ENCODE data around the gene POMGNT1. TPM values are rescaled to one million over a fixed set of nuclear protein-coding genes. Genes with fewer than 3 reads are reported as not detected.

POMGNT1 gene
- total RNA-seq, 1 donor from 2014 or later = 55.7 TPM

DNA sequence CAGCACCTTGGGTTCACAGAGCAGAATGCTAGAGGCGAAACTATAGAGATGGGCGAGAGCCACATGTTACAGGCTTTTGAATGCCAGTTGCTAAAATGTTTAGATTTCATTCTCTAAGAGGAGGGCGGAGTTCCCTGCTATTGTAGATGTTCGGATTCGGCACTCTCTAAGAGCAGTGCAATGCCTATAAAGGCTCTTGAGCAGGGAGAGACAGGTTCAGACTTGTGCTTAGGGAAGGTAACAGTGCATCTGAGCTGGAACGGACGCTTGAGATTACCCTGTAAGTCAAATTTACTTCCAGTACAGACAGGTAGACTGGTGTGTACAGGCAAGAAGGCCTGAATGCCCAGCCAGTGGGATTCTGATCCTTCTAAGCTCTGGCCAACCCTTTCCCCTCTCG lies 20.2 kb upstream of the POMGNT1 start:
- TF ChIP-seq, protein P1, sequence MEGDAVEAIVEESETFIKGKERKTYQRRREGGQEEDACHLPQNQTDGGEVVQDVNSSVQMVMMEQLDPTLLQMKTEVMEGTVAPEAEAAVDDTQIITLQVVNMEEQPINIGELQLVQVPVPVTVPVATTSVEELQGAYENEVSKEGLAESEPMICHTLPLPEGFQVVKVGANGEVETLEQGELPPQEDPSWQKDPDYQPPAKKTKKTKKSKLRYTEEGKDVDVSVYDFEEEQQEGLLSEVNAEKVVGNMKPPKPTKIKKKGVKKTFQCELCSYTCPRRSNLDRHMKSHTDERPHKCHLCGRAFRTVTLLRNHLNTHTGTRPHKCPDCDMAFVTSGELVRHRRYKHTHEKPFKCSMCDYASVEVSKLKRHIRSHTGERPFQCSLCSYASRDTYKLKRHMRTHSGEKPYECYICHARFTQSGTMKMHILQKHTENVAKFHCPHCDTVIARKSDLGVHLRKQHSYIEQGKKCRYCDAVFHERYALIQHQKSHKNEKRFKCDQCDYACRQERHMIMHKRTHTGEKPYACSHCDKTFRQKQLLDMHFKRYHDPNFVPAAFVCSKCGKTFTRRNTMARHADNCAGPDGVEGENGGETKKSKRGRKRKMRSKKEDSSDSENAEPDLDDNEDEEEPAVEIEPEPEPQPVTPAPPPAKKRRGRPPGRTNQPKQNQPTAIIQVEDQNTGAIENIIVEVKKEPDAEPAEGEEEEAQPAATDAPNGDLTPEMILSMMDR (IDR thresholded peaks at IDR 0.05) = no peak
- TF ChIP-seq EZH2 (IDR thresholded peaks at IDR 0.05) = no peak
- TF ChIP-seq EZH2phosphoT487 (IDR thresholded peaks at IDR 0.05) = no peak
- H3K4me2 ChIP-seq = no peak overlapping the region
- H3K27me3 ChIP-seq = no peaks in the 10 kb centered on the region
- no peak overlapping the region for H3K27ac Mint-ChIP-seq
- no peaks in the 10 kb centered on the region for H4K20me1 ChIP-seq (ENCODE audit: low read depth)
- H3K4me3 Mint-ChIP-seq = no peak overlapping the region
- no peak overlapping the region for H3K27ac ChIP-seq
- H3K4me1 ChIP-seq = peaks cover 14% of the 10 kb centered on the region
- H3K9me3 Mint-ChIP-seq = no peaks in the 10 kb centered on the region
- peaks cover 7% of the 10 kb centered on the region for H3K27me3 Mint-ChIP-seq (ENCODE audit: insufficient read depth, low read depth)
- no peaks in the 10 kb centered on the region for H3K79me2 ChIP-seq (ENCODE audit: low read depth)
- no peak overlapping the region for H3K4me3 ChIP-seq
- no peaks in the 10 kb centered on the region for H3K36me3 ChIP-seq
- H3F3A ChIP-seq (ENCODE audit: low read depth) = peaks cover 25% of the 10 kb centered on the region
- DNase-seq (ENCODE audit: low spot score) = no peak
- H3K4me1 Mint-ChIP-seq = peaks cover 38% of the 10 kb centered on the region
- H3K9ac ChIP-seq = no peak overlapping the region
- H3K36me3 Mint-ChIP-seq = no peaks in the 10 kb centered on the region
- no peak overlapping the region for H2AFZ ChIP-seq (replicated peaks)
- H3K9me3 ChIP-seq (ENCODE audit: low read depth) = no peaks in the 10 kb centered on the region

DNA sequence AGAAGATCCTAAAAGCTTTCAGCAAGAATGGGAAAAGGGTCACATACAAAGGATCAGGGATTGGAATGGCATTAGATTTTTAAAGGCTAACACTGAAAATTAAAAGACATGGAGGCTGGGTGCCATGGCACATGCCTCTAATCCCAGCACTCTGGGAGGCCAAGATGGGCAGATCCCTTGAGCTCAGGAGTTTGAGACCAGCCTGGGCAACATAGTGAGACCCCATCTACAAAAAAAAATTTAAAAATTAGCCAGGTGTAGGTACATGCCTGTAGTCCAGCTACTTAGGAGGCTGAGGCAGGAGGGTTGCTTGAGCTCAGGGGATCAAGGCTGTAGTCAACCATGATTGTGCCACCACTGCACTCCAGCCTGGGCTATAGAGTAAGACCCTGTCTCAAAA lies 17.3 kb upstream of the POMGNT1 start:
- Histone ChIP-seq H2AFZ (replicated peaks) (no peak overlapping the region), H3K9me3 (ENCODE audit: low read depth) (no peaks in the 10 kb centered on the region), H3F3A (ENCODE audit: low read depth) (no peaks in the 10 kb centered on the region), H3K4me2 (no peak overlapping the region), H4K20me1 (ENCODE audit: low read depth) (no peaks in the 10 kb centered on the region), H3K27ac (no peak overlapping the region), H3K4me1 (no peaks in the 10 kb centered on the region), H3K9ac (no peak overlapping the region), H3K4me3 (no peak overlapping the region), H3K79me2 (ENCODE audit: low read depth) (no peaks in the 10 kb centered on the region), H3K36me3 (no peaks in the 10 kb centered on the region), H3K27me3 (no peaks in the 10 kb centered on the region)
- no peak for DNase-seq (ENCODE audit: low spot score)
- Mint-ChIP-seq H3K4me1 (peaks cover 8% of the 10 kb centered on the region), H3K27me3 (ENCODE audit: insufficient read depth, low read depth) (no peaks in the 10 kb centered on the region), H3K9me3 (no peaks in the 10 kb centered on the region), H3K4me3 (no peak overlapping the region), H3K36me3 (no peaks in the 10 kb centered on the region), H3K27ac (no peak overlapping the region)
- TF ChIP-seq, protein P1 (IDR thresholded peaks at IDR 0.05) = no peak
- TF ChIP-seq EZH2 (IDR thresholded peaks at IDR 0.05) = no peak
- no peak for TF ChIP-seq EZH2phosphoT487 (IDR thresholded peaks at IDR 0.05)

- no peak for DNase-seq (ENCODE audit: low spot score)
- Mint-ChIP-seq H3K36me3 (peaks cover 2% of the 10 kb centered on the region), H3K9me3 (no peaks in the 10 kb centered on the region), H3K27ac (no peak overlapping the region), H3K4me1 (peaks cover 6% of the 10 kb centered on the region), H3K4me3 (no peak overlapping the region), H3K27me3 (ENCODE audit: insufficient read depth, low read depth) (no peaks in the 10 kb centered on the region)
- Histone ChIP-seq H2AFZ (replicated peaks) (no peak overlapping the region), H4K20me1 (ENCODE audit: low read depth) (no peaks in the 10 kb centered on the region), H3F3A (ENCODE audit: low read depth) (no peaks in the 10 kb centered on the region), H3K4me2 (no peak overlapping the region), H3K9ac (no peak overlapping the region), H3K9me3 (ENCODE audit: low read depth) (no peaks in the 10 kb centered on the region), H3K27me3 (no peaks in the 10 kb centered on the region), H3K27ac (no peak overlapping the region), H3K79me2 (ENCODE audit: low read depth) (no peaks in the 10 kb centered on the region), H3K4me3 (no peak overlapping the region), H3K4me1 (no peaks in the 10 kb centered on the region), H3K36me3 (no peaks in the 10 kb centered on the region)
- TF ChIP-seq EZH2phosphoT487 (IDR thresholded peaks at IDR 0.05) (no peak), EZH2 (IDR thresholded peaks at IDR 0.05) (no peak)
- TF ChIP-seq, protein P1 (IDR thresholded peaks at IDR 0.05) = no peak
Observed at GRCh38 chr1:46211051-46211450, 12.8 kb upstream of the POMGNT1 start.
